ENCODE results near the gene HMOX2.

HMOX2 gene, protein sequence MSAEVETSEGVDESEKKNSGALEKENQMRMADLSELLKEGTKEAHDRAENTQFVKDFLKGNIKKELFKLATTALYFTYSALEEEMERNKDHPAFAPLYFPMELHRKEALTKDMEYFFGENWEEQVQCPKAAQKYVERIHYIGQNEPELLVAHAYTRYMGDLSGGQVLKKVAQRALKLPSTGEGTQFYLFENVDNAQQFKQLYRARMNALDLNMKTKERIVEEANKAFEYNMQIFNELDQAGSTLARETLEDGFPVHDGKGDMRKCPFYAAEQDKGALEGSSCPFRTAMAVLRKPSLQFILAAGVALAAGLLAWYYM

GRCh38 chr16:4475880-4476788 lies at the start of gene HMOX2:
Gene HMOX2 (plus strand): TSS chr16:4476398. CDS start chr16:4505525, 29,127 bp downstream.
- H3K4me1 ChIP-seq: peaks cover 47 to 56% (median 52%) of the 10 kb centered on the region in 10 experiments
- peaks cover 11 to 48% (median 35%) of the 10 kb centered on the region in 11 experiments; a peak in 17 of 22 replicates for H4K20me1 ChIP-seq
- H3K4me3 ChIP-seq: peak within 1 kb of the TSS; percentile 83 to 99 (median 90)
- H3K27ac ChIP-seq: peak within 1 kb of the TSS; percentile 67 to 93 (median 90)
- H3K36me3 ChIP-seq: peaks cover 0 to 25% (median 4%) of the 10 kb centered on the region in 11 experiments; a peak in 9 of 22 replicates
- H3K9me3 ChIP-seq (replicated peaks in 1 of 11): peaks cover 0 to 10% (median 0%) of the 10 kb centered on the region in 11 experiments; a peak in 3 of 22 replicates
- TF ChIP-seq Cebpa-rat (IDR thresholded peaks at IDR 0.05): 0 out of 22 replicates have a peak, but pooled peaks of 1 of the 11 experiments have one; percentile 40
- no peaks in the 10 kb centered on the region for H3K27me3 ChIP-seq
- H3K9ac ChIP-seq: peak within 1 kb of the TSS; percentile 81 to 92 (median 90)
- peak within 1 kb of the TSS; percentile 80 to 98 (median 95) for H3K4me2 ChIP-seq

DNA sequence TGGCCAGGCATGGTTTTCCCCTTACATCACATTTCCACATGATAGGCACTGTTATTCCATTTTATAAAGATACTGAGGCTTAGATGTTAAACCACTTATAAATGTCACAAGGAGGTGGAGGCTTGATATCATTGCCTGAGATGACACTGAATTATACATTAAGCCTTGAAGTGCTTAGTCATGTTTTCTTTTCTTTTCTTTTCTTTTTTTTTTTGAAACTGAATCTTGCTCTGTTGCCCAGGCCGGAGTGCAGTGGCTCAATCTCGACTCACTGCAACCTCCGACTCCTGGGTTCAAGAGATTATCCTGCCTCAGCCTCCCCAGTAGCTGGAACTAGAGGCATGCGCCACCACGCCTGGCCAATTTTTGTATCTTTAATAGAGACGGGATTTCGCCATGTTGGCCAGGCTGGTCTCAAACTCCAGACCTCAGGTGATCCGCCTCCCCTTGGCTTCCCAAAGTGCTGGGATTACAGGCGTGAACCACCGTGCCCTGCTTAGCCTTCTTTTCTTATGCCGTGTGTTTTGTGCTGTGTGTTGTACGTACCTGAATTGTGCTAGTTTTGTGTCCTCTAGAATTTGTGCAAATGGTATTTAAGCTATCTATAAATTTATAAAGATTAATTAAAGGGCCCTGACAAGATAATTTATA lies 49.4 kb upstream of the HMOX2 start:
- TF ChIP-seq Cebpa-rat (IDR thresholded peaks at IDR 0.05): no peak
- peak overlapping the region in 10 of 11 experiments; percentile 88 to 99 (median 96); a peak in 19 of 22 replicates for H3K27ac ChIP-seq

GRCh38 chr16:4428500-4428899 lies 47.7 kb upstream of the HMOX2 start:
- peaks cover 23 to 67% (median 52%) of the 10 kb centered on the region in 11 experiments for H3K36me3 ChIP-seq
- TF ChIP-seq Cebpa-rat (IDR thresholded peaks at IDR 0.05): no peak
- no peak overlapping the region for H3K4me2 ChIP-seq
- 0 out of 22 replicates have a peak overlapping the region, but pooled peaks of 1 of the 11 experiments have one; percentile 1 for H3K9ac ChIP-seq
- no peak overlapping the region for H3K4me3 ChIP-seq
- peaks cover 21 to 25% (median 23%) of the 10 kb centered on the region in 10 experiments for H3K4me1 ChIP-seq
- no peaks in the 10 kb centered on the region for H3K9me3 ChIP-seq (replicated peaks in 1 of 11)
- no peaks in the 10 kb centered on the region for H3K27me3 ChIP-seq
- no peak overlapping the region for H3K27ac ChIP-seq
- peaks cover 0 to 59% (median 18%) of the 10 kb centered on the region in 11 experiments; a peak in 11 of 22 replicates for H4K20me1 ChIP-seq

More for the DNA sequence above, 49.4 kb upstream of the HMOX2 start:
- peak overlapping the region; percentile 87 to 97 (median 94) for H3K9ac ChIP-seq
- peaks cover 21 to 25% (median 23%) of the 10 kb centered on the region in 10 experiments for H3K4me1 ChIP-seq
- peak overlapping the region; percentile 79 to 95 (median 82) for H3K4me3 ChIP-seq
- no peaks in the 10 kb centered on the region for H3K9me3 ChIP-seq (replicated peaks in 1 of 11)
- peaks cover 0 to 47% (median 15%) of the 10 kb centered on the region in 11 experiments; a peak in 10 of 22 replicates for H4K20me1 ChIP-seq
- H3K4me2 ChIP-seq: peak overlapping the region; percentile 86 to 96 (median 89)
- no peaks in the 10 kb centered on the region for H3K27me3 ChIP-seq
- H3K36me3 ChIP-seq: peaks cover 13 to 50% (median 37%) of the 10 kb centered on the region in 11 experiments

- Histone ChIP-seq H3K4me1 (peaks cover 13 to 16% (median 14%) of the 10 kb centered on the region in 10 experiments), H3K4me2 (no peak overlapping the region), H3K9ac (no peak overlapping the region), H3K27ac (no peak overlapping the region), H3K4me3 (no peak overlapping the region), H3K36me3 (peaks cover 47 to 92% (median 77%) of the 10 kb centered on the region in 11 experiments), H3K9me3 (replicated peaks in 1 of 11) (no peaks in the 10 kb centered on the region), H3K27me3 (no peaks in the 10 kb centered on the region), H4K20me1 (peaks cover 0 to 84% (median 28%) of the 10 kb centered on the region in 11 experiments; a peak in 13 of 22 replicates)
- no peak for TF ChIP-seq Cebpa-rat (IDR thresholded peaks at IDR 0.05)
These were observed 45.2 kb upstream of the HMOX2 start for GRCh38 chr16:4431023-4431422.

DNA sequence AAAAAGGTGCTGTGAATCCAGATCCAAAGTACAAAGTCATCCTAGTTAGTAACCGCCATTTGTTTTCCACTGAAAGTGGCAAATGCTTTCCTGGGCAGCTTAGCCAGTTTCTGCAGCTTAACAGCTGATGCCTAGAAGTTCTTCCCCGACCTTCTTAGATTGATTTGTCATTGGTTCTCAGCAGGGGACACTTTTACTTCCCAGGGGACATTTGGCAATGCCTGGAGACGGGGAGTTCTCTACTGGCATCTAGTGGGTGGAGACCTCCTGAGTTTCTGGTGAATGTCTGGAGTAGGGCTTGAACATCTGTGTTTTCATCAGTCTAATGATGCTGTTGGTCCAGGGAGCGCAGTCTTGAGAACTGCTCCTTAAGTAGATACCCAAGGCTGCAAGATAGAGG lies 43.0 kb upstream of the HMOX2 start:
- no peak for TF ChIP-seq Cebpa-rat (IDR thresholded peaks at IDR 0.05)
- no peak overlapping the region for H3K4me3 ChIP-seq
- H3K9ac ChIP-seq: peak overlapping the region in 1 of 11 experiments; percentile 35; a peak in 1 of 22 replicates
- peaks cover 0 to 12% (median 8%) of the 10 kb centered on the region in 10 experiments; a peak in 10 of 20 replicates for H3K4me1 ChIP-seq
- peaks cover 0 to 88% (median 28%) of the 10 kb centered on the region in 11 experiments; a peak in 13 of 22 replicates for H4K20me1 ChIP-seq
- no peaks in the 10 kb centered on the region for H3K27me3 ChIP-seq
- H3K4me2 ChIP-seq: no peak overlapping the region
- H3K27ac ChIP-seq: no peak overlapping the region
- no peaks in the 10 kb centered on the region for H3K9me3 ChIP-seq (replicated peaks in 1 of 11)
- peaks cover 69 to 100% (median 95%) of the 10 kb centered on the region in 11 experiments for H3K36me3 ChIP-seq

DNA sequence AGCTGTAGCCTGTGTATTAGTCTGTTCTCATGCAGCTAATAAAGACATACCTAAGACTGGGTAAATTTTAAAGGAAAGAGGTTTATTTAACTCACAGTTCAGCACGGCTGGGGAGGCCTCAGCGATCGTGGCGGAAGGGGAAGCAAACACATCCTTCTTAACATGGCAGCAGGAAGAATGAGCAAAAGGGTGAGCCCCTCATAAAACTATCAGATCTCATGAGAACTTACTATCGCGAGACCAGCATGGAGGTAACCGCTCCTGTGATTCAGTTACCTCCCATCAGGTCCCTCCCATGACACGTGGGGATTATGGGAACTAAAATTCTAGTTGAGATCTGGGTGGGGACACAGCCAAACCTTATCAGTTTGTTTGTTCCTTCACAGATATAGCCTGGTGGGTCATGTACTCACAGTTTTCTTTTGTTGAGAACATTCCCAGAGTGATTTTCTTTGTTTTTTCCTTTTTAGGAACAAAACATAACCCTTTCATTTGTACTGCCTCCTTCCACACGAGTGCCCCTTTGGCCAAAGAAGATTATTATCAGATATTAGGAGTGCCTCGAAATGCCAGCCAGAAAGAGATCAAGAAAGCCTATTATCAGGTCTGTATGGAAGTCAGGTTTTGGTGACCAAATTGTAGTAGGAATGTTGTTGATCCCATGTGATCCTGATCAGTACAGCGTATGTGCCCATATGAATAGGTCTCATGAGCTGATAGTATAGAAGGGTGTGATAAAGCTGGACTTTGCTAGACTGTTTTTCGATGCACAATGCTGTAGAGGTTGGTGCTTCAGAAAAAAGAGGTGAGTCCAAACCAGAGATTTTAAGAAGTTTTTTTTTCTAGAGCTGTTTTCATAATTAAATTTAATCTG lies 42.0 kb upstream of the HMOX2 start:
- Histone ChIP-seq H3K4me2 (no peak overlapping the region), H3K36me3 (peaks cover 78 to 100% (median 97%) of the 10 kb centered on the region in 11 experiments)

DNA sequence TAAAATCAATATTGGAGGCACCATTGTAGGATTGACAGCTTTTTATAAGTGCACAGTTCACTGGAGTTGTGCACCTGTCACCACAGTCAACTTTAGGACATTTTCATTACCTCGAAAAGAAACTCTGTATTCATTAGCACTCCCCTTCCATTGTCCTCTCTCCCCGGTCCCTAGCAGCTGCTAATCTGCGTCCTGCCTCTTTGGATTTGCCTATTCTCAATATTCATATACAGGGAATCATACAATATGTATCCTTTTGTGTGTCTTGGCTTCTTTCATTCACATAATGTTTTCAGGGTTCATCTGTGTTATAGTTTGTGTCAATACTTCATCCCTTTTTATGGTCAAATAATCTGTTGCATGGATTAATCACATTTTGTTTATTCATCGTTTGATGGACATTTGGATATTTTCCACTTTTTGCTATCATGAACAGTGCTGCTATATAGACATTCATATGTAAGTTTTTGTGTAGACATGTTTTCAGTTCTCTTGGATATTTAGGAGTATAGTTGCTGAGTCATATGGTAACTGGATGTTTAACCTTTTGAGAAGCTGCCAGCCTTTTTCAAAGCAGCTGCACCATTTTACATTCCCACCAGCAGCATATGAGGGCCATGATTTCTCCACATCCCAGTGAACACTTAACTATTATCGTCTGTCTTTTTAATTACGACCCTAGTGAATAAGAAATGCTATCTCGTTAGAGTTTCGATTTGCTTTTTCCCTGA lies 40.7 kb upstream of the HMOX2 start:
- H3K36me3 ChIP-seq: peaks cover 90 to 100% (median 98%) of the 10 kb centered on the region in 11 experiments
- no peak overlapping the region for H3K4me3 ChIP-seq
- no peak overlapping the region for H3K9ac ChIP-seq
- H3K27me3 ChIP-seq: no peaks in the 10 kb centered on the region
- H3K4me1 ChIP-seq: peaks cover 0 to 18% (median 9%) of the 10 kb centered on the region in 10 experiments; a peak in 10 of 20 replicates
- no peak for TF ChIP-seq Cebpa-rat (IDR thresholded peaks at IDR 0.05)
- no peaks in the 10 kb centered on the region for H3K9me3 ChIP-seq (replicated peaks in 1 of 11)
- H3K27ac ChIP-seq: no peak overlapping the region
- peaks cover 0 to 80% (median 22%) of the 10 kb centered on the region in 11 experiments; a peak in 14 of 22 replicates for H4K20me1 ChIP-seq
- no peak overlapping the region for H3K4me2 ChIP-seq

More for the DNA sequence above, 42.0 kb upstream of the HMOX2 start:
- Histone ChIP-seq H3K4me1 (peaks cover 0 to 15% (median 9%) of the 10 kb centered on the region in 10 experiments; a peak in 10 of 20 replicates), H3K27ac (no peak overlapping the region), H4K20me1 (peaks cover 0 to 81% (median 25%) of the 10 kb centered on the region in 11 experiments; a peak in 13 of 22 replicates), H3K9me3 (replicated peaks in 1 of 11) (no peaks in the 10 kb centered on the region), H3K9ac (no peak overlapping the region; a peak in 1 of 22 replicates), H3K27me3 (no peaks in the 10 kb centered on the region), H3K4me3 (no peak overlapping the region)
- no peak for TF ChIP-seq Cebpa-rat (IDR thresholded peaks at IDR 0.05)
